ENCODE data around the gene RNF4.
"Not testable (repeated sequence)": the region's sequence is repeated elsewhere in the genome, so short reads cannot be mapped to it uniquely, and the experiment has no call there.

Gene RNF4

DNA sequence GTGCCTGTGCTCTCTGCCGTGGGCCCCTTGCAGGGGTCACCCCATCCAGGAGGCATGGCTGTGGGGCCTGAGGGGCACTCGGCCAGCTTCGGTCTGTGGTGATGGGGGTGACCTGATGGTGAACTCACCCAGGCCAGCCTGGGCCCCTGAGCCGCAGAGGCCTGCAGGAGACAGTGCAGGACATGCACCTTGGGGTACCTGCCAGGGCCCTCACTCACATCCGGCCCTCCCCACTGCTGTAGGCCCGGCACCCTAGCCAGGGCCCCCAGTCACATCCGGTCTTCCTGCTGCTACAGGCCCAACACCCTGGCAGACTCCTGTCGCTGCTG lies 42.9 kb upstream of the RNF4 start:
- DNase-seq (ENCODE audit: low spot score) = no peak
- TF ChIP-seq, protein P1, sequence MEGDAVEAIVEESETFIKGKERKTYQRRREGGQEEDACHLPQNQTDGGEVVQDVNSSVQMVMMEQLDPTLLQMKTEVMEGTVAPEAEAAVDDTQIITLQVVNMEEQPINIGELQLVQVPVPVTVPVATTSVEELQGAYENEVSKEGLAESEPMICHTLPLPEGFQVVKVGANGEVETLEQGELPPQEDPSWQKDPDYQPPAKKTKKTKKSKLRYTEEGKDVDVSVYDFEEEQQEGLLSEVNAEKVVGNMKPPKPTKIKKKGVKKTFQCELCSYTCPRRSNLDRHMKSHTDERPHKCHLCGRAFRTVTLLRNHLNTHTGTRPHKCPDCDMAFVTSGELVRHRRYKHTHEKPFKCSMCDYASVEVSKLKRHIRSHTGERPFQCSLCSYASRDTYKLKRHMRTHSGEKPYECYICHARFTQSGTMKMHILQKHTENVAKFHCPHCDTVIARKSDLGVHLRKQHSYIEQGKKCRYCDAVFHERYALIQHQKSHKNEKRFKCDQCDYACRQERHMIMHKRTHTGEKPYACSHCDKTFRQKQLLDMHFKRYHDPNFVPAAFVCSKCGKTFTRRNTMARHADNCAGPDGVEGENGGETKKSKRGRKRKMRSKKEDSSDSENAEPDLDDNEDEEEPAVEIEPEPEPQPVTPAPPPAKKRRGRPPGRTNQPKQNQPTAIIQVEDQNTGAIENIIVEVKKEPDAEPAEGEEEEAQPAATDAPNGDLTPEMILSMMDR (IDR thresholded peaks at IDR 0.05; ENCODE audit: extremely low read depth, missing control alignments) = no peak

DNA sequence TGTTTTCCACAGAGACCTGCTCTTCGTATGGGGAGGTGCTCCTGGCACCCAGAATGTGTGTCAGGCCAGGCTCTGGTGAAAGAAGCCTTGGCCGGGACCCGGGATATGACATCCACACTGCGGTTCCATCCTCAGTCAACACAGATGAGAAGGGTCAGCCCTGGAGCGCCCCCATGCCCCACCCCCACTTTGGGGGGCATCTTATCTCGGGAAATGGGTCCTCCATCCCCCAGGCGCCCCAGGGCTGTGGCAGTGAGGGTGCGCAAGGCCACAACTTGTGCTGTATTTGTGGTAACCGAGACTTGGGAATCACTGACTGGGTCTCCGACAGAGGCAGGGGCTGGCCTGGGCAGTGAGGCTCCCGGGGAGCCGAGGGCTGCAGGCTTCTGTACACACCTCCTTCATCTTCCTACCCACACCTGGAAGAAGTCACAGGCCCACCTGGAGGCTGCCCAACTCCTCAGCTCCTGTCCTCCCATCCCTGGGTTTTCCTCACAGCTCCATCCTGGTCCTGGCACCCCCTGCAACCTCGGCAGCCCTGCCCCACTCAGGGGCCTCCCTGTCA lies 42.1 kb upstream of the RNF4 start:
- TF ChIP-seq, protein P1 (IDR thresholded peaks at IDR 0.05; ENCODE audit: extremely low read depth, missing control alignments) = no peak

DNA sequence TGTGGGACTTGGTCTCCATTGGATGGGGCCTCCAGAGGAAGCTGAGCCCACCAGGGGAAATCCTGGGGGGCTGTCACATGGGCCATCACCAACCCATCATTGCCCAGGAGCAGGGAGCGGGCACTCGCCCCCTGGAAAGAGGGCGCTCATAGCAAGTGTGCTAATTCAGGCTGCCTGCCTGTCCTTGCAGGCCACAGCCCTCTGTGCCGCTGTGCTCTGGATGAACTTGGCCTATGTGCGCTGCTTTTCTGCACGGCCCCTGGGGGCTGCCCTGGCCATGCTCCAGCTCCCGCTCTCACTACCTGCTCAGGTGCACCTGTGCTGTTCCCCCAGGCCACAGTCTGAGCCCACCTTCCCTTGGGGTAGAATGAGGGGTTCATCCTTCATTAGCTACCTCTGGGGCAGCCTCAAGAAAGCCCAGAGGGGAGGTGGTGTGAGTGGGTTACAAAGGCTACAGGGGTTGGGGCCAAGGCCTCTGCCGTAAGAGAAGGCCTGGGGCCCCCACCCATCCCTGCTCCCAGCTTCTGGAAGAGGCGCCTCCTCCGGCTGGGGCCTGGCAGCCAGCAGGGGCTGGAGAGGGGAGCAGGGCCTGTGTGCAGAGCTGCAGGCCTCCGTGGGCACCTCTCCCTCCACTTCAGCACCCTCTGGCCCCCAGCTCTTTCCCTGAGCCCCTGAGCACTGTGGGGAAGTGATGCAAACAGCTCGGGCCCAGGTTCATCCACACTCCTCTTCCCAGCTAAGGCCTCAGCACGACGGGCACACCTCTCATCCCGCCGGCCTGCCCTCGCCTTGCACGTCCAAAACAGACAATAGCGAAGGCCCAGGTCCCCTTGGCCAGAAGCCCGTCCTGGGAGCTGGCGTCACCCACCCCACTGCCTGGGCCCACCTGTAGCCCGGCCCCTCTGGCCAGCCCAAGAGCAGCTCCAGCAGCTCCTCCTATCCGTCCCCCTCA lies 41.2 kb upstream of the RNF4 start:
- DNase-seq (ENCODE audit: low spot score) = no peak
- TF ChIP-seq, protein P1 (IDR thresholded peaks at IDR 0.05; ENCODE audit: extremely low read depth, missing control alignments) = no peak

More for the DNA sequence above, 42.1 kb upstream of the RNF4 start:
- DNase-seq (ENCODE audit: low spot score) = no peak

DNA sequence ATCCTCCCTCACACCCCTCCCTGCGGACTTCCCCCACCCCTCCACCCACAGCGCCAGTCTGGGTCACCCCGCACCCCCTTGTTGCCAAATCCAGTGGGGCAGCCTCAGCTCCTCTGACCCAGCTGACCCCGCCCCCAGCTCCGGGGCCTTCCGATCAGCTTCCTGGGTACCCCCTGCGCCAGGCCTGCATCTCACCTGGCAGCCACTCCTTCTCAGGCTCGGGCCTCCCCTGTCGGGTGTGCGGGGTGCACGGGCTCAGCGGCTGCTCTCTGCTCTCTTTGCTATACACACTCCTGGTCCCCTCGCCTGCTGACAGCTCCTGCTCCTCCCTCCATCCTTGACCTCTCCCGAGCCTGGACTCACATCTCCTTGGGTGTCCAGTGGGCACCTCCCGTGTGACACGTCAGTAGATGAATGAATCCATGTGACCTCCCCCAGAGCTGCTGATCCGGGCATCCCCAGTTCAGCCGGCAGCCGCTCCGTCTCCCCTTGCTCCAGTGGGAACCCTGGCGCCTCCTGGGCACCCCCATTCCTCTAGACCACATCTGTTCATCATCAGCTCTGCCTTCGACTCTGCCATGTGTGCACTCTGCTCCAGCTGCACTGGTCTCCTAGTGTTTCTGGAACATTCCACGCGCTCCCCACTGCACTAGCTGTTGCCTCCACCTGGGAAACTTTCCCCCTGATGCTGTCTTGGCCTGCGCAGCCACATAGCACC lies 40.3 kb upstream of the RNF4 start:
- TF ChIP-seq, protein P1 (IDR thresholded peaks at IDR 0.05; ENCODE audit: extremely low read depth, missing control alignments) = no peak
- no peak for DNase-seq (ENCODE audit: low spot score)

DNA sequence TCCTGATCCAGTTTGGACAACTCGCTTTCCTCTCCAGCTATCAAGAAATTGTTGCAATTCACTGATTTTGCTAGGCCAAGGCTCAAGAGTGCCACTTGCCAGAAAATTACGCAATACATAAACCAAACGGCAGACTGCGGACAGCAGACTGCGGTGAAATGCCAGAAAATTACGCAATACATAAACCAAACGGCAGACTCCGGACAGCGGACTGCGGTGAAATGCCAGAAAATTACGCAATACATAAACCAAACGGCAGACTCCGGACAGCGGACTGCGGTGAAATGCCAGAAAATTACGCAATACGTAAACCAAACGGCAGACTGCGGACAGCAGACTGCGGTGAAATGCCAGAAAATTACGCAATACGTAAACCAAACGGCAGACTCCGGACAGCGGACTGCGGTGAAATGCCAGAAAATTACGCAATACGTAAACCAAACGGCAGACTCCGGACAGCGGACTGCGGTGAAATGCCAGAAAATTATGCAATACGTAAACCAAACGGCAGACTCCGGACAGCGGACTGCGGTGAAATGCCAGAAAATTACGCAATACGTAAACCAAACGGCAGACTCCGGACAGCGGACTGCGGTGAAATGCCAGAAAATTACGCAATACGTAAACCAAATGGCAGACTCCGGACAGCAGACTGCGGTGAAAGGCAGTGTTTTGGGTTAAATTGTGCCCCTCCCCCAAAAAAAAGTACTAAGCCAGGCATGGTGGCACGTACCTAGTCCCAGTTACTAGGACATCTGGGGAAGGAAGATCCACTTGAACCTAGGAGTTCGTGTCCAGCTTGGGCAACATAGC lies 38.8 kb upstream of the RNF4 start:
- not testable (repeated sequence) for DNase-seq (ENCODE audit: low spot score)

DNA sequence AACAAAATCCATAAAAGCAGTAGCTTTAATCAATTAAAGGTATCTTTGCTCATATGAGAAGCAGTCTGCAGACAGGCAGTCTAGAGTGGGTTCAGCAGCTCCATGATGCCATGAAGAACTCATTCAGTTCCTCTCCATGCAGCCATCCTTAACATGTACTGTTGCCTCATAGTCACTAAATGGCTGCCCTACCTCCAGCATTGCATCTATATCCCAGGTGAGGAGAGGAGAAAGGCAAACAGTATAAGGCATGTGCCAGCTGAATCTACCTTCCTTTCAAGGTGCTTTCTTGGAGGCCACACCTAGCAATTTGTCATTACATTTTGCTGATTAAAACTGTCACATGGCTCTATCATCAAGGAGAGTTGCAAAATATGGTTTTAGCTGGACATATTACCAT lies 36.9 kb upstream of the RNF4 start:
- DNase-seq (ENCODE audit: low spot score) = no peak
- TF ChIP-seq, protein P1 (IDR thresholded peaks at IDR 0.05; ENCODE audit: extremely low read depth, missing control alignments) = no peak

DNA sequence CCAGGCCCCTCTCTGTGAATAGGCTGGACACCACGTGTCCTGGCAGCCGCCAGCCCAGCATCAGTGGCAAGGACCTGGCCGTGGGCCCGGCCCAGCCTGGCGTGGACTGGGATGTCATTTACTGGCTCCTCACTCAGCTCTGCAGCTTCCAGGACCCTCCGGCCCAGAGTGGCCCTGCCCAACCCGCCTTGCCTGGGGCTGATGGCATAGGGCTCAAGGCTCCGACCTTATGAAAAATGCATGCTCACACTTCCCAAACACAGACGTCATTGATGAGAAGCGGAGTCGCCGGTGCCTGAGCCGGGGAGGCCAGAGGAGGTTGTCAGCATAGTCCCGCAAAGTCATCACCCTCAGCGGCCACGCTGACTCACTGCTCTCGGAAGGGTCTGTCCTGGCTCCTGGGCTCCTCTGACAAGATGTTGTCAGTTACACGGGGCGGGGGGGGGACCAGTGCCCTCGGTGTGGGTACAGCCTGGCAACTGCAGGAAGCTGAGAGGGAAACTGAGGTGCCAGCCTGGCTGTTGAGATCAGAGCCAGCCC lies 35.8 kb upstream of the RNF4 start:
- TF ChIP-seq, protein P1 (IDR thresholded peaks at IDR 0.05; ENCODE audit: extremely low read depth, missing control alignments) = no peak

More for the DNA sequence above, 35.8 kb upstream of the RNF4 start:
- no peak for DNase-seq (ENCODE audit: low spot score)
